T-cell (primary cell): ENCODE measurements around the gene UTP14C. TPM values are rescaled to one million over a fixed set of nuclear protein-coding genes. Genes with fewer than 3 reads are reported as not detected.

Experiments used
- ATAC-seq, 4 experiments: fragments of 200-7000 bp in 3 of 4; fragments of 150-1000 bp in 1 of 4; cut with Tn5 transposase; replicated peaks in 1 of 4; 1 replicate in 3 of 4; 2 replicates in 1 of 4; pipeline ENCODE4 v1.10.0; 2021; ENCODE audit warnings: moderate library complexity in 3 of 4, mild to moderate bottlenecking in 2 of 4, moderate number of reproducible peaks in 1 of 4
- CTCF ChIA-PET, 2 donors: fragments of 300-600 bp; sonication (Branson Sonifier 250); formaldehyde crosslinking; loops; one replicate each; lab custom pipeline; 2022; ENCODE audit warnings: antibody characterized with exemption in 2 of 2; lab: Charles Lee
- POLR2A ChIA-PET, 2 donors: fragments of 300-600 bp; sonication (Branson Sonifier 250); formaldehyde crosslinking; loops; one replicate each; lab custom pipeline; 2022; ENCODE audit warnings: antibody characterized with exemption in 2 of 2; lab: Charles Lee
- DNase-seq, 35 experiments: peaks; one replicate each; pipeline versions ENCODE4 v3.0.0 to v3.0.0-alpha.2; 2013 to 2023
- H3K27ac ChIP-seq: one replicate; pipeline ENCODE4 v1.5.1; 2013; ENCODE audit warnings: low read length
- H3K27me3 ChIP-seq, 2 experiments: replicated peaks in 1 of 2; 1 replicate in 1 of 2; 2 replicates in 1 of 2; pipeline versions ENCODE4 v1.6.1 to v1.7.0; 2013; ENCODE audit warnings: low read length in 1 of 2, mixed read lengths in 1 of 2; ENCODE audit not compliant: control insufficient read depth in 2 of 2, insufficient read depth in 2 of 2; ENCODE audit errors: extremely low read depth in 1 of 2
- H3K36me3 ChIP-seq, 2 donors: 1 replicate in 1 of 2; 2 replicates in 1 of 2; pipeline versions ENCODE4 v1.6.1 to v1.7.0; 2013; ENCODE audit warnings: low read length in 1 of 2; ENCODE audit not compliant: control insufficient read depth in 2 of 2, insufficient read depth in 1 of 2; ENCODE audit errors: extremely low read depth in 1 of 2
- H3K4me1 ChIP-seq, 2 experiments: 1 replicate in 1 of 2; 2 replicates in 1 of 2; pipeline versions ENCODE4 v1.6.1 to v1.7.0; 2013; ENCODE audit warnings: low read length in 2 of 2, mixed read lengths in 1 of 2; ENCODE audit not compliant: insufficient read depth in 2 of 2, control insufficient read depth in 1 of 2; ENCODE audit errors: extremely low read depth in 1 of 2
- H3K4me3 ChIP-seq, 2 donors: 1 replicate in 1 of 2; 2 replicates in 1 of 2; pipeline versions ENCODE4 v1.5.1 to v1.7.0; 2013; ENCODE audit warnings: mild to moderate bottlenecking in 2 of 2, low read length in 1 of 2, moderate library complexity in 1 of 2; ENCODE audit not compliant: control insufficient read depth in 1 of 2; ENCODE audit errors: extremely low read depth in 1 of 2
- H3K9me3 ChIP-seq: 2 replicates; pipeline ENCODE4 v1.7.0; 2013
- H3K27ac Mint-ChIP-seq, 2 donors: one replicate each; pipeline ENCODE4 v1.8.0; 2020 to 2021; ENCODE audit warnings: mild to moderate bottlenecking in 2 of 2, mixed read lengths in 2 of 2
- H3K27me3 Mint-ChIP-seq, 2 donors: one replicate each; pipeline ENCODE4 v1.8.0; 2021 to 2022; ENCODE audit warnings: mixed read lengths in 2 of 2
- H3K36me3 Mint-ChIP-seq: one replicate; pipeline ENCODE4 v1.8.0; 2021; ENCODE audit warnings: mixed read lengths
- H3K4me1 Mint-ChIP-seq, 3 donors: one replicate each; pipeline ENCODE4 v1.8.0; 2020 to 2022; ENCODE audit warnings: mixed read lengths in 3 of 3, mild to moderate bottlenecking in 1 of 3
- H3K4me3 Mint-ChIP-seq, 3 donors: one replicate each; pipeline ENCODE4 v1.8.0; 2020 to 2022; ENCODE audit warnings: mild to moderate bottlenecking in 3 of 3, mixed read lengths in 3 of 3, moderate library complexity in 3 of 3
- H3K9me3 Mint-ChIP-seq, 3 donors: one replicate each; pipeline ENCODE4 v1.8.0; 2020 to 2022; ENCODE audit warnings: mixed read lengths in 3 of 3
- WGBS: methylation state at CpG from one replicate; pipeline ENCODE4 v1.1.5; 2013; ENCODE audit warnings: missing lambda C conversion rate; ENCODE audit not compliant: insufficient coverage; 5-methylcytosine and 5-hydroxymethylcytosine counted together
- total RNA-seq, 35 experiments: library from RNA in 6 of 35; stranded (reverse) in 6 of 35; fragments of 120-200 nt in 1 of 35; gene quantifications; one replicate each; pipeline versions ENCODE4 v1.2.1 to v1.2.4 and lab custom pipeline; 2013 to 2026

The UTP14C gene
- total RNA-seq, 5 donors from 2014 or later (not counting 1 experiment from before 2014, with no cell fraction given) = 4.3 to 13.0 (median 11.0) TPM

- peak; percentile 72 to 83 (median 78) for ATAC-seq
- Histone ChIP-seq H3K27me3 (peaks cover 0 to 15% of the 10 kb centered on the region in 2 experiments), H3K36me3 (no peaks in the 10 kb centered on the region), H3K4me1 (no peaks in the 10 kb centered on the region), H3K9me3 (no peaks in the 10 kb centered on the region), H3K4me3 (no peak overlapping the region), H3K27ac (no peak overlapping the region)
- 51% methylated on average over 3 of the region's 3 CpGs for WGBS
- Mint-ChIP-seq H3K36me3 (no peaks in the 10 kb centered on the region), H3K27ac (no peak overlapping the region), H3K27me3 (peaks cover 12 to 20% of the 10 kb centered on the region in 2 donors), H3K4me3 (no peak overlapping the region), H3K9me3 (no peaks in the 10 kb centered on the region), H3K4me1 (peaks cover 0 to 6% (median 0%) of the 10 kb centered on the region in 3 donors)
- ChIA-PET POLR2A (no interaction called here), CTCF (interaction anchor here (0.7 to 1.7 kb wide), 5 partner anchors 12 to 449 kb away, joined by 3 to 8 read pairs (median 3); partner anchors contain the start of genes ALG11 (in 1 of the 2) and VPS36 (in 1 of the 2))
- DNase-seq = peak in 2 of 35 experiments; percentile 5 to 58
Observed at GRCh38 chr13:52001120-52001731, 23.3 kb upstream of the UTP14C start.

- Mint-ChIP-seq H3K27me3 (peaks cover 18 to 21% of the 10 kb centered on the region in 2 donors), H3K4me1 (peaks cover 0 to 6% (median 0%) of the 10 kb centered on the region in 3 donors)
- 100% methylated on average over 2 of the region's 4 CpGs for whole genome bisulfite sequencing
Observed at GRCh38 chr13:52002361-52002760, 22.1 kb upstream of the UTP14C start.

GRCh38 chr13:52003541-52003940 is 20.9 kb upstream of the UTP14C start:
- H3K4me3 Mint-ChIP-seq = no peak overlapping the region
- Histone ChIP-seq H3K27me3 (peaks cover 0 to 9% of the 10 kb centered on the region in 2 experiments), H3K27ac (no peak overlapping the region), H3K4me3 (no peak overlapping the region), H3K4me1 (no peaks in the 10 kb centered on the region), H3K9me3 (no peaks in the 10 kb centered on the region), H3K36me3 (no peaks in the 10 kb centered on the region)
- WGBS = 80% methylated on average over 1 of the region's 4 CpGs
- no peaks in the 10 kb centered on the region for H3K9me3 Mint-ChIP-seq
- no peak for ATAC-seq
- no peak for DNase-seq
- H3K27ac Mint-ChIP-seq = no peak overlapping the region
- POLR2A ChIA-PET = interaction anchor here in 1 of 2 donors (0.7 kb wide), 1 partner anchor 561 kb away, joined by 3 read pairs; no protein-coding TSS in a partner anchor
- peaks cover 0 to 6% (median 0%) of the 10 kb centered on the region in 3 donors for H3K4me1 Mint-ChIP-seq
- CTCF ChIA-PET = no interaction called here
- H3K27me3 Mint-ChIP-seq = peaks cover 17 to 23% of the 10 kb centered on the region in 2 donors
- no peaks in the 10 kb centered on the region for H3K36me3 Mint-ChIP-seq

More at GRCh38 chr13:52002361-52002760, 22.1 kb upstream of the UTP14C start:
- H3K9me3 Mint-ChIP-seq = no peaks in the 10 kb centered on the region
- no peak overlapping the region for H3K4me3 ChIP-seq
- no peaks in the 10 kb centered on the region for H3K9me3 ChIP-seq
- no peak for ATAC-seq
- DNase-seq = no peak
- H3K36me3 ChIP-seq = no peaks in the 10 kb centered on the region
- H3K36me3 Mint-ChIP-seq = no peaks in the 10 kb centered on the region
- H3K4me1 ChIP-seq = no peaks in the 10 kb centered on the region
- H3K27ac ChIP-seq = no peak overlapping the region
- no peak overlapping the region for H3K4me3 Mint-ChIP-seq
- CTCF ChIA-PET = interaction anchor here (0.8 to 1.7 kb wide), 4 partner anchors 10 to 11 kb away, joined by 3 to 8 read pairs (median 3); partner anchors contain the start of gene ALG11 (in 1 of the 2)
- H3K27ac Mint-ChIP-seq = no peak overlapping the region
- POLR2A ChIA-PET = interaction anchor here in 1 of 2 donors (0.6 kb wide), 1 partner anchor 218 kb away, joined by 6 read pairs; no protein-coding TSS in a partner anchor
- peaks cover 0 to 11% of the 10 kb centered on the region in 2 experiments for H3K27me3 ChIP-seq

GRCh38 chr13:52004511-52005170 is 19.9 kb upstream of the UTP14C start:
- CTCF ChIA-PET = interaction anchor here in 1 of 2 donors (0.6 kb wide), 1 partner anchor 157 kb away, joined by 3 read pairs; no protein-coding TSS in a partner anchor
- H3K27me3 Mint-ChIP-seq = peaks cover 17 to 25% of the 10 kb centered on the region in 2 donors
- Histone ChIP-seq H3K4me3 (no peak overlapping the region), H3K9me3 (no peaks in the 10 kb centered on the region), H3K4me1 (no peaks in the 10 kb centered on the region), H3K27ac (no peak overlapping the region), H3K27me3 (peaks cover 0 to 6% of the 10 kb centered on the region in 2 experiments), H3K36me3 (no peaks in the 10 kb centered on the region)
- H3K4me1 Mint-ChIP-seq = peaks cover 0 to 6% (median 0%) of the 10 kb centered on the region in 3 donors
- 79% methylated on average over 7 of the region's 7 CpGs for WGBS
- H3K9me3 Mint-ChIP-seq = no peaks in the 10 kb centered on the region
- ATAC-seq (no peak), DNase-seq (no peak)
- no peak overlapping the region for H3K4me3 Mint-ChIP-seq
- POLR2A ChIA-PET = interaction anchor here in 1 of 2 donors (0.6 kb wide), 1 partner anchor 95 kb away, joined by 3 read pairs; no protein-coding TSS in a partner anchor
- no peaks in the 10 kb centered on the region for H3K36me3 Mint-ChIP-seq
- no peak overlapping the region for H3K27ac Mint-ChIP-seq

- peaks cover 0 to 5% of the 10 kb centered on the region in 2 experiments for H3K27me3 ChIP-seq
- Mint-ChIP-seq H3K9me3 (no peaks in the 10 kb centered on the region), H3K36me3 (no peaks in the 10 kb centered on the region), H3K4me3 (no peak overlapping the region), H3K4me1 (peaks cover 3 to 9% (median 5%) of the 10 kb centered on the region in 3 donors), H3K27ac (no peak overlapping the region), H3K27me3 (peaks cover 18 to 29% of the 10 kb centered on the region in 2 donors)
- CTCF ChIA-PET = no interaction called here
- no peaks in the 10 kb centered on the region for H3K9me3 ChIP-seq
- POLR2A ChIA-PET = no interaction called here
- H3K36me3 ChIP-seq = no peaks in the 10 kb centered on the region
- H3K27ac ChIP-seq = no peak overlapping the region
- H3K4me3 ChIP-seq = no peak overlapping the region
- WGBS = 90% methylated on average over 9 of the region's 13 CpGs
- DNase-seq (no peak), ATAC-seq (no peak)
- peaks cover 0 to 3% of the 10 kb centered on the region in 2 experiments for H3K4me1 ChIP-seq
Observed at GRCh38 chr13:52005841-52006522, 18.5 kb upstream of the UTP14C start.
